NCI-H2196 (cell line): ENCODE results near the gene MYT1.

ENCODE experiments used
- DNase-seq: peaks from one replicate; lab custom pipeline; 2025; ENCODE audit not compliant: unreplicated experiment; lab: John Stamatoyannopoulos, UW

Gene MYT1

DNA sequence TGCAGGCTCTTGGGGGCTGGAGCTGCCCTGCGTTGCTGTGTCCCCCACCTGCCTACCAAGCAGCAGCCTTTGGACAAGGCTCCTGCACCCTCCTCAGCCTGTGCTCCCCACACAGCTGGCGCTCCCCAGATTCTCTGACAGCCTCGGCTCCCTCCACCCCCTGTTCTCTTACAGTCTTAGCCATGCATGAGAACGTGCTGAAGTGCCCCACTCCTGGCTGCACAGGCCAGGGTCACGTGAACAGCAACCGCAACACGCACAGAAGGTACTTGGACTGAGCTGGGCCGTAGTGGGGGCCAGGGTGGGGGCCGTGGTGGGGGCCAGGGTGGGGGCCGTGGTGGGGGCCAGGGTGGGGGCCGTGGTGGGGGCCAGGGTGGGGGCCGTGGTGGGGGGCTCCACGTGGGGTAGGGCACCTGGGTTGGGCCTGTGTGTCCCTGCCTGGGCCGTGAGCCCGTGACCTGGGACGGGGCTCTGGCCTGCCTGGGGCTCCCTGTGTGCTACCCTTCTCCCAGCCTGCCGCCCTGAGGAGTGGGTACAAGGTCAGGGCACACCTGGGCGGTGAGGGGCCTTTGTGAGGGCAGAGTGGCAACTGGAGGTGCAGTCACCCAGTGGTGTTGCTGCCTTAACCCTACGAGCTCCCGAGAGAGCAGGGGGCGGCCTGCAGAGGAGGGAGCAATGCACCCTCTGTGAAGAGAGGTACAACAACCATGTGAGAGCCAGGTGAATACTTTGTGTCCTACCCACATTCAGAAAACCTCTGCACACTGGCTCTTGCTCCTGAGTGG is 47.8 kb downstream of the MYT1 start:
- DNase-seq = no peak

GRCh38 chr20:64212755-64213154 is 48.5 kb downstream of the MYT1 start:
- DNase-seq = no peak

DNA sequence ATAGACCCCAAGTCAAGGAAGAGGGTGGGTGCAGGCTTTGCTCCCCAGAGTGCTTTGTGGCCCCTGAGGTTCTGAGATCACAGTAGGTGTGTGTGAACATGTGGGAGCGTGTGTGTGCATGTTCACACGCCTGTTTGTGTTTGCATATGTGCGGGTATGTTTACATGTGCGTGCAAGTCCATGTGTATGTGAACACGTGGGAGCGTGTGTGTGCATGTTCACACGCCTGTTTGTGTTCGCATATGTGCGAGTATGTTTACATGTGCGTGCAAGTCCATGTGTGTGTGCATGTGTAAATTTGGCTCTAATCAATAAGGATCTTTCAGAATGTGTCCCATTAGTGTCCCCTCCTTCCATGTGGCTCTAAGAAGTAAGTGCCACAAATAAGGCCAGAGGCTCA is 49.9 kb downstream of the MYT1 start:
- DNase-seq = no peak

DNA sequence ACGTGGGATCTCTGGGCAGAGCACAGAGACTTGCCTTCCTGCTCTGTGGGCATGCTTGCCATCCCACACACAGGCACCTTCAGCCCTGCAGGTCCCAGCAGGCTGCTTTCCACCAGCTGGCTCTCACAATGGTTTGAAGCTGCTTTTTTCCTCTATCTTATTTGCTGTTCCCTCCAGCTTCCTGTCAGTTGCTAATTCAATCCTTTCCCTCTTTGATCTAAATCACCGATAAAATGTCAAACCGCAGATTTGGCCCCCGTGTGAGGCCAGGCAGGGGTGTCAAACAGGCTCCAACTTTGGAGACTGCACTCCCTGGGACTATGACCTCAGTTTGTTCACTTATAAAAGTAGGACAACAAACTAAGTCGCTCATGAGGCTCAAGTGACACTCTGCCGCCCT is 50.7 kb downstream of the MYT1 start:
- no peak for DNase-seq

GRCh38 chr20:64216036-64216435 is 51.8 kb downstream of the MYT1 start:
- DNase-seq = peak; percentile 73

DNA sequence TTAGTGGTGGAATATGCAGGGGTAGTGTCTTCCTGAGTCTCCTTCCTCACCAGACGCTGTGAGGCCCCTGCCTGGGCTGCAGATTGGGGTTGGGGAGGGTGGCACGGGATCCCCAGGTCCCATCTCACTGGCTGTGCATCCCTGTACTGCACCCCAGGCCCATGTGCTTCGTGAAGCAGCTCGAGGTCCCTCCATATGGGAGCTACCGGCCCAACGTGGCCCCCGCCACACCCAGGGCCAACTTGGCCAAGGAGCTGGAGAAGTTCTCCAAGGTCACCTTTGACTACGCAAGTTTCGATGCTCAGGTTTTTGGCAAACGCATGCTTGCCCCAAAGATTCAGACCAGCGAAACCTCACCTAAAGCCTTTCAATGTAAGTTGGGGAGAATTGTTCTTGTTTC is 52.7 kb downstream of the MYT1 start:
- DNase-seq = no peak

DNA sequence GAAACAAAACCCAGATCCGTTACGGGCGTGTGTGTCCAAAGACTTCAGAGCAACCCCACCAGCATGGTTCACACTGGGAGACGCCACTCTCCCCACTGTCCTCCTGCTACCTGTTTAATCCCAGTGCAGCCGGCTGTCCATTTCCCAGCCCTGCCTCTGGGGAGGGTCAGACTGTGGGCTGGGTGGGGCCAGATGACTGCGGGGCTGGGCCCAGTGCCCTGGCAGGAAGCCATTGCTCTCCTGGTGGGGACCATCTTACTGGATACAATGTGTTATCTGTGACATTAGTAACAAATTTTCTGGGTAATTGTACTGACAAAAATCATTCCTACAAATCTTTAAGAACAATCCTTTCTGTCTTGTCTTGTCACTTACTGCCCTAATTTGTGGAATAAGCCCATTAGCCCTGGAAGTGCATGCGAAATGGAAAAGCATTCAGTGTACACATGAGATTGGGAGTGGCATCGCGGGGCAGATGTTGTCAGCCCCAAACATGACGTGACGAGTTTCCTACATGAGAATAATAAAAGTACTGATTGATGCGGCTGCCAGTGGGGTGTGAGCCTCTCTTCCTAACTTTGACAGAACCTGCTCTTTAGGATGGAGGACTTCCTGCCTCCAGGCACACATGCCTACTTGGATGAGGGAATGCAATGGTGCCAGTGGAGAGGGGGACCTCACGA is 53.4 kb downstream of the MYT1 start:
- no peak for DNase-seq

DNA sequence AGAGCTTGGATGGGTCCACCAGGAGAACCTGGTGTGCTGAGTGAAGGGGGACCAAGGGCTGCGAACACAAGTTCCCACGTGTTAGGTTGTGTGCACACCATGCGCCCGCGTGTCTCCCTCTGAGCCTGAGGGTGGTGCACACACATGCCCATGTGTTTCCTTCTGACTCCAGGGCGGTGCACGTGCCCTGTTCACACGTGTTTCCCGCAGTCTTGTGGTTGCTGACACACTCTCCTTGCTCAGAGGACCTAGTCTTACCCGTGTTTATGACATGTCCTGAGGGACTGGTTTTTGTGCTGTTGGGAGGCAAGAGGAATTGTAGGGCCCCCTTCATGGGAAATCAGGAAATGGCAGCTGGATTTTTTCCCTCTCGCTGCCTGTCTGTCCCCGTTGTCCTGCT is 55.0 kb downstream of the MYT1 start:
- no peak for DNase-seq

- no peak for DNase-seq
These were observed 55.5 kb downstream of the MYT1 start for GRCh38 chr20:64219730-64220129.

DNA sequence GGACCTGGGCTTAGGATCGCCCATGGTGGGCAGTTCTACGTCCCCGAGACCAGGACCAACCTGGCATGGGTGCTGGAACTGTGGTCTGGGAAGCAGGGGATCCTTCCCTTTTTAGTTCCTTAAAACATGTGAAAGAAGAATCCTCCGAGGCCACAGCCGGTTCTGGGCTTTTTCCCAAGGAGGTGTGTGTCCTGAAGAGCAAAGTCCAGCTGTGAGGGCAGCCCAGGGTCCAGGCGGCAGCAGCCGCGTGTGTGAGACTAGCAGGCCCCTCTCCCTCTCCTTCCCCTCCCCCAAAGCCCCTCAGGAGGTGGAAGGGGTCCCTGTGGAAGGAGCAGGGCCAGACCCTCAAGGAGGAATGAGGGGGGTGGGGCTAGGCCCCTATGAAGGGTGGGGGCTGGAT is 56.2 kb downstream of the MYT1 start:
- no peak for DNase-seq

- peak; percentile 30 for DNase-seq
These were observed 56.8 kb downstream of the MYT1 start for GRCh38 chr20:64220891-64221527.

DNA sequence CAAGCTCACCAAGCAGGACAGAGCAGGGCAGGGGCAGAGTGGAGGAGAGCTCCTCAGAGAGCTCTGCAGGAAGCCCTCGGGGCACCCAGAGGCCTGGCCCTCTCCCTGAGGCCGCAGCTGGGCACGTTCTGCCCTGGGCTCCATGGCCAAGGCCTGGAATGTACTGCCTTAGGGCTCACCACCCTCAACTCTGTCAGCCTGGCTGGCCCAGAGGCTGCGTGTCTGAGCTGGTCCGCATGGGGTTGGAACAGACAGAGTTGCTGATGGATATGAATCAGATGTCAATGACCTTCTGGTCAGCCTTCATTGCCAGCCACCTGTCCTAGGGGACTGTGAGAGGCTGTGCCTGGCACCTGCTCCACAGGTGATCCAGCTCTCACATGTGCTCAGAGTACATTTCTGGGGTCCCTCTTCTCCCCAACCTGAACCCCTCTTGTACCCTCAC is 58.1 kb downstream of the MYT1 start:
- peak; percentile 11 for DNase-seq

DNA sequence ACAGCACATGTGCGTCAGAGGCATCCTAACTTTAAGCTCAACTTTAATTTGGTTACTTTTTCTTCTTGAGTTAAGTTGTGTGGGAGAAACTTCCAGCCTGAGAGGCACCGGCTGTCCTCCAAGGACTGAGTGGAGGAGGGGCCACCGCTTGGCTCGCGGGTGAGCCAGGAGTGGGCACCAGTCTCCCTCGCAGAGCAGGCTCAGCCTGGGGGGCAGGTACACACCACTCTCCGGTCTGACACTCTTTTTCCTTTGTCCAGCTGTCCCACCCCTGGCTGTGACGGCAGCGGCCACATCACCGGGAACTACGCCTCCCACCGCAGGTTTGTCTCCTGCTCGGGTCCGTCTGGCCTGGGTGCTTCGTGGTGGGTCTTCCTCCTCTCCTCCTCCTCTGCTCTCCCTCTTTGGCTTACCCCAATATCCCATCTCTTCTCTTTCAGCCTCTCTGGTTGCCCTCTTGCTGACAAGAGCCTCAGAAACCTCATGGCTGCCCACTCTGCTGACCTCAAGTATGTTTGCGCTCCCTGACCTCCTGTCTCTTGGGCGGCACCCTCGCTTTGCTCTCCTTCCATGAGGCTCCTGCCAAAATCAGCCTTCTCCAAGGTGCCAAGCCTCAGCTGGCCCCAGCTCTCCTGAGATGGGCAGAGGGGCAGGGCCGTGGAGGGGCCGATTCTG is 58.7 kb downstream of the MYT1 start:
- peak; percentile 25 for DNase-seq

- DNase-seq = peak; percentile 66
These were observed 59.3 kb downstream of the MYT1 start for GRCh38 chr20:64223526-64224067.

- DNase-seq = no peak
These were observed 60.3 kb downstream of the MYT1 start for GRCh38 chr20:64224351-64225170.

DNA sequence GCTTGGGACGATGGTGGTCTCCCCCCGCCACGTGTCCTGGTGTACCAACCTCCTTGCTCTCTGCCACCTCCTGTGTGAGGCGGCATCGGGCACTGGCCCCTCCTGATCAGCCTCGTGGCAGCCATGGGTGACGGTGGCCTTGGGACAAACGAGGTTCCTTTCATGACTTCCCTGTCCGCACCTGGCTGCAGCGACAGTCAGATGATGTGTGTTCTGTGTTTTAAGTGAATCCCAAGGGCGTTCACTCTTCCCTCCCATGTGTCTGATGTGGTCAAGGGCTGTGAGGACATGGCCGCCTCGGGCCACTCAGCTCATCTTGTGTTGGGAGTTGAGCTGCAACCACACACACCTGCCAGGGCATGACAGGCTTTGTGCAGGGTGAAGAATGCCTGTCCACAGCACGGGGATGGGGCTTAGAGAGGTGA is 60.9 kb downstream of the MYT1 start:
- no peak for DNase-seq

- DNase-seq = no peak
These were observed 61.8 kb downstream of the MYT1 start for GRCh38 chr20:64225828-64226598.

DNA sequence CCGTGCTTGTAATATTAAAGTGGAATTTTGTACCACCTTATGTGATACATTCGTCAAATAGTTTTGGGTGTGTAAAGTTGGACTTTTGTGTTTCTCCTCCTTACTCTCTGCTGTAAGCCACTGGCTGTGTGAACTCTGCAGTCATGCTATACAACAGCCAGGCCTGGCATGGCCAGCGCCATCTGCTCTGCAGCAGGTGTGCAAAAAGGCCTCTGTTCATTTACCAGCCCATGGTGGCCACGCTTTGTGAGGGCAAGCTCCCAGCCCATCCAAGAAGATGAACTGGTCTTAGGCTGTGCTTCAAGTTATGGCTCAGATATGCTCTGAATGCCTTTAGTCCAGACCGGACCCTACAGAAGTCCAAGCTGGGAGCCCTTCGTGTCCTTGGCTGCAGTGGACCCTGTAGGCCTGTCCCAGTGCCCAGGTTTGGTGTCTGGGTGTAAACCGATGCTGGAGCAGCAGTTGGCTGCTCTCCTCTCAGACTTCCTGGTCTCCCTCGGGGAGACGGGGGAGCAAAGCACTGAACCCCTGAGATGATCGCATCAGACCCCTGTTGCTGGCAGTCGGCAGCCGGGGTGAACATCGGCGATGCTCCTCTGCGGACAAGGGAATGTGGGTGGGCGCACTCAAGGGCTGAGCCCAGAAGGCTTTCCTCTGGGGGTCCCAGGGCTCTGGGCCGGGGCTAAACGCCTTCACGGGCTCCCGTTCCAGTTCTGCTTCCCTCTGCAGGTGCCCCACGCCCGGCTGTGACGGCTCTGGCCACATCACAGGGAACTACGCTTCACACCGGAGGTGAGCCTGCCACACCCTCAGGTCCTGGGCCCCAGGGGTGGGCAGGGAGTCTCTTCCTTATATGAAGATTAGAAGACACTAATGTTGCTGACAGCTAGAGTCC is 62.7 kb downstream of the MYT1 start:
- no peak for DNase-seq
